ENCODE data around the gene LPP. TPM values are rescaled to one million over a fixed set of nuclear protein-coding genes. Genes with fewer than 3 reads are reported as not detected.

The LPP gene
- total and polyA plus RNA-seq, 2 of the 4 experiments (the other 2 are of a cell fraction): 16.0 to 130 TPM

GRCh38 chr3:188729422-188729821 is 575.5 kb downstream of the LPP start:
- Histone ChIP-seq H4K8ac (ENCODE audit: low read depth in 2 of 2, low read length in 2 of 2) (no peak overlapping the region), H2AFZ (replicated peaks; ENCODE audit: low read length, poor library complexity) (no peak overlapping the region), H2BK120ac (ENCODE audit: low read depth, low read length) (no peak overlapping the region), H3K4ac (ENCODE audit: low read depth, low read length) (no peak overlapping the region), H3K36me3 (ENCODE audit: control insufficient read depth, insufficient read depth, low read length) (peaks cover 4% of the 10 kb centered on the region), H2BK15ac (ENCODE audit: low read depth, low read length) (no peak overlapping the region), H2BK5ac (ENCODE audit: low read depth, low read length, poor library complexity, severe bottlenecking) (no peak overlapping the region), H3K9me3 (ENCODE audit: control insufficient read depth, insufficient read depth, low read length) (no peaks in the 10 kb centered on the region), H3K27me3 (ENCODE audit: control insufficient read depth, insufficient read depth, low read length) (no peaks in the 10 kb centered on the region), H3K27ac (ENCODE audit: insufficient read depth, low read length) (no peak overlapping the region), H2BK20ac (ENCODE audit: low read depth, low read length) (no peak overlapping the region), H3K4me3 (ENCODE audit: insufficient read depth, low read depth, low read length) (no peak overlapping the region), H4K91ac (ENCODE audit: insufficient read depth, low read depth, low read length) (no peak overlapping the region), H3K9me1 (ENCODE audit: insufficient read depth, low read length) (peaks cover 7% of the 10 kb centered on the region), H2AK9ac (replicated peaks; ENCODE audit: low read depth, low read length, poor library complexity) (no peak overlapping the region), H3K79me1 (ENCODE audit: low read depth in 1 of 2, low read length in 2 of 2) (peaks cover 29 to 57% of the 10 kb centered on the region in 2 experiments), H3K9ac (ENCODE audit: low read depth, low read length) (no peak overlapping the region), H3K4me1 (ENCODE audit: control insufficient read depth, insufficient read depth, low read length) (no peaks in the 10 kb centered on the region; the same call in 1 of the 2 replicates), H3K4me2 (ENCODE audit: low read depth, low read length) (no peak overlapping the region), H4K20me1 (ENCODE audit: insufficient read depth, low read length) (peaks cover 9% of the 10 kb centered on the region), H4K5ac (ENCODE audit: low read depth, low read length) (no peak overlapping the region), H3K18ac (ENCODE audit: low read depth, low read length) (no peak overlapping the region), H2AK5ac (ENCODE audit: low read depth, low read length) (no peak overlapping the region), H3K56ac (ENCODE audit: extremely low read depth, insufficient read depth, low read length) (no peak overlapping the region), H3K23ac (ENCODE audit: low read depth, low read length) (no peak overlapping the region), H3K14ac (replicated peaks; ENCODE audit: low read depth, low read length) (no peak overlapping the region)
- BruUV-seq (replicated peaks): no TSS peak
- POLR2A ChIA-PET (ENCODE audit: unreplicated experiment): no interaction called here
- ATAC-seq (ENCODE audit: low read depth) (no peak), DNase-seq (no peak)
- no CpG with 5 or more reads among the region's 1 CpG for WGBS, 2 experiments (ENCODE audit: extremely low coverage in 2 of 2, insufficient read length in 1 of 2)
- dilution Hi-C loops (cut with HindIII; ENCODE audit: low sequenced_read_pairs, unreplicated experiment): no loop called here
- CTCF ChIA-PET: interaction anchor here (0.5 kb wide), 1 partner anchor 9 kb away, joined by 4 read pairs; no protein-coding TSS in a partner anchor
- peak; percentile 30; the same call in 1 of the 2 replicates for TF ChIP-seq MAFK (IDR thresholded peaks at IDR 0.05; ENCODE audit: low read depth, low read length)
- TF ChIP-seq RFX5 (IDR thresholded peaks at IDR 0.05; ENCODE audit: low read depth, low read length): no peak
- no peak for TF ChIP-seq POLR2A (IDR thresholded peaks at IDR 0.05; ENCODE audit: low read depth, low read length)
- no peak for TF ChIP-seq FOS (IDR thresholded peaks at IDR 0.05; ENCODE audit: low read depth, low read length)
- TF ChIP-seq NFE2L2 (IDR thresholded peaks at IDR 0.05; ENCODE audit: low read depth, low read length): no peak
- in situ Hi-C loops (cut with MboI; ENCODE audit: low sequenced_read_pairs): no loop called here
- intact Hi-C loops (cut with micrococcal nuclease): no loop called here
